GM19239 (cell line): ENCODE results near the gene MTMR2.
A peak's percentile ranks its signal among the peaks of the same experiment; 100 is the strongest.

Source experiments
- DNase-seq: peaks from one replicate; pipeline ENCODE4 v3.0.0; 2011; ENCODE audit warnings: low spot score; ENCODE audit not compliant: insufficient read length
- FAIRE-seq: peaks from 2 replicates; lab custom pipeline; 2011; peaks lifted over from hg19 to GRCh38; lab: Jason Lieb, UNC

The MTMR2 gene

DNA sequence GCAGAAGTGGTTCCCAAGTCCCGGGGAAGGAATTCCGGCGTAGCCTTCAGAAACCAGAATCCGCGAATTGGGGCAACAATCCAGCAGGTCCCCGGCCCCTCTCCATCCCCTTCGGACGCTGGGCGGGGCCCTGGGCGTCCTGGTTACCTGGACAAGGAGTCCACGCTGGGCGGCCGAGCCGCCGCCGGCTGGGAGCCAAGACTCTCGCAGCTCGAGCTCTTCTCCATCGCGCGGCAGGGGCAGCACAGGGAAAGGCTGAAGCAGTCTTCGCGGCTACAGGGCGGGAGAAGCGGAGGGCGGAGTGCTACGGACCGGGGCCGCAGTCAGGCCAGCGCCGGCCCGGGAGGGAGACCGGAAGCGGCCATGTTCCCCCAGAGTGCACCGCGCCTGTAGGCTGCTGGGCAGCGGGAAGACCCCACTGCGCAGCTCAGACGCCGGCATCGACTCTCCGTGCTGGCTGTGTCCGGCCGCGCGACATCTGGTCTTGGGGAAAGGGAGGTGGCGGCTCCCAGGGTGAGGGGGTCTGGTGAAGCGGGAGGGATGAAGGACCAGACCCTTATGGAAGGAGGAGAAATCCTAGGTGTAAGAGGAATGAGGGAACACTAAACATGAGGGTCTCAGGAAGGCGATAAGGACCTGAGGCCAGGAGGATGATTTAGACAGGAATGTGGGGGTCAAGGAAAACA lies at the start of gene MTMR2:
Gene MTMR2, minus strand, starts transcription at position 380 of the 686 bp plus-strand sequence. Its CDS starts 153 bp downstream, at position 227.
- DNase-seq (peak; percentile 66), FAIRE-seq (peak; percentile 92)

DNA sequence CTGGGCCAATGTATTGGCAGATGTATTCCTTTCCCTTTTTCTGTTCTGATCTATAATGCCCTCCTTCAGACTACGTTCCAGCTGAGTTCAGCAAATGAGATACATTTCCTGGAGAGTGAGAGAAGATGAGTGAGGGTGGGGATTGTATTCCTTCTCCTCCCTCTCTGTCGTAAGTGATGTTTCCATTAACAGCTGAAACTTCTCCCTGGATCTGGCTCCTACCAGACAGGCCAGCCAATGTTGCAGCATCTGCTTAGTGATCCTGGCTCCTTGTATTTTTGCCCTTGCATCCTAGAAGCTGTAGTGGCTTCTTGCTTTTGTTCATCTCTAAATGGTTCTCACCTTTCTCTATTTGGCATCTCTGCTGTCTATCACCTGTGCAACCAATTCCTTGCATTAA lies 48.2 kb upstream of the MTMR2 start:
- FAIRE-seq (no peak), DNase-seq (no peak)

GRCh38 chr11:95968585-95968984 lies 44.7 kb upstream of the MTMR2 start:
- FAIRE-seq: no peak

GRCh38 chr11:95964281-95964680 lies 40.4 kb upstream of the MTMR2 start:
- FAIRE-seq (no peak), DNase-seq (no peak)

More at GRCh38 chr11:95968585-95968984, 44.7 kb upstream of the MTMR2 start:
- no peak for DNase-seq

DNA sequence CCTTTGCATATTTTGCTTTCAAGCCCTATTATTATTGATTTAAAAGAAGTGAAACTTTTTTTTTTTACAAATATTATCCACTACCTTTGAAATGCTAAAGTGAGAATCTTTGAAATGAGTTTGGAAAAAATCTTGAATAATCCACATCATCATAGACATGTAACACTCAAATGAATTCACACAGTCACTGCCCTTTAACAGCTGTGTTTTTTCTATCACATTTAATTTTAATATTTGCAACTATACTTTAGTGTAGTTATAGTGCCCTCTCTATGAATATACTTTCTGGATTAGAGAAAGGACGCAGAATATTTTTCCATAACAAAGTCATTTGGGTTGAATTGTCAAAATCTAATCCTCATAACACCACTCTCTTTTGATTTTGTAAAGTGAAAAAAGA lies 37.9 kb upstream of the MTMR2 start:
- no peak for DNase-seq
- no peak for FAIRE-seq

- DNase-seq: no peak
- FAIRE-seq: no peak
Measured at GRCh38 chr11:95950905-95951304, 27.0 kb upstream of the MTMR2 start.

GRCh38 chr11:95948637-95949036 lies 24.7 kb upstream of the MTMR2 start:
- FAIRE-seq (no peak), DNase-seq (no peak)

GRCh38 chr11:95944623-95945022 lies 20.7 kb upstream of the MTMR2 start:
- DNase-seq (no peak), FAIRE-seq (no peak)

GRCh38 chr11:95943546-95943945 lies 19.6 kb upstream of the MTMR2 start:
- no peak for DNase-seq
- FAIRE-seq: no peak

DNA sequence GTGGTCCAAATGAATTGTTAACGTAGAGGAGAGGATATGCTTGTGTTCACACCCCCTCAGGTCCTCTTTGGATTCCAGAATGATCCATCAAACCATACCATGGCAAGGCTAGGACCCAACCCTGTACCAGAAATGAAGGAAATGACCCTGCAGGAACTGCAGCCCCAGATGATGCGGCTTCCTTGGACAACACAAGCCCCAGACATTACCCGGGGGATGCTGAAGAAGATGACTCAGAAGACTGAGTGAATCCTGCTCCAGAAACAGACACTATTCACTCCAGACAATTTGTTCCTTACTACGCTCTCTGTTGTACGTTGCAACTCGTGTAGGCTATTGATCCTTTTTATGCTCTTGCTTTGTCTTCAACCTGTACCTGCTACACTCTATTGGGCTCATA lies 15.2 kb upstream of the MTMR2 start:
- DNase-seq: no peak
- FAIRE-seq: no peak

- DNase-seq (no peak), FAIRE-seq (no peak)
Measured at GRCh38 chr11:95937358-95937757, 13.5 kb upstream of the MTMR2 start.

GRCh38 chr11:95933594-95933993 lies 9.7 kb upstream of the MTMR2 start:
- no peak for FAIRE-seq
- DNase-seq: no peak

- no peak for FAIRE-seq
Measured at GRCh38 chr11:95931916-95932315, 8.0 kb upstream of the MTMR2 start.

DNA sequence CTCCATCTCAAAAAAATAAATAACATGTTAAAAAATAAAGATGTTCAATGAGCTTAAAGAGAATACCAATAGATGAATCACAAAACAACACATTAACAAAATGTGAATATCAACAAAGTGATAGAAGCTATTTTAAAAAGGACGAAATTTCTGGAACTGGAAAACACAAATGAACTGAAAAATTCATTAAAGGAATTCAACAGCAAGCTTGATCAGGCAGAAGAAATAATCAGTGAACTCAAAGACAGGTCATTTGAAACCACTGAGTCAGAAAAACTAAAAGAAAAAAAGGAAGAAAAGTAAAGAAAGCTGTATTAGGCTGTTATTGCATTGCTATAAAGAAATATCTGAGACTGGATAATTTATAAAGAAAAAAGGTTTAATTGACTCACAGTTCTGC lies 7.0 kb upstream of the MTMR2 start:
- FAIRE-seq: no peak
- DNase-seq: no peak

More at GRCh38 chr11:95931916-95932315, 8.0 kb upstream of the MTMR2 start:
- no peak for DNase-seq

DNA sequence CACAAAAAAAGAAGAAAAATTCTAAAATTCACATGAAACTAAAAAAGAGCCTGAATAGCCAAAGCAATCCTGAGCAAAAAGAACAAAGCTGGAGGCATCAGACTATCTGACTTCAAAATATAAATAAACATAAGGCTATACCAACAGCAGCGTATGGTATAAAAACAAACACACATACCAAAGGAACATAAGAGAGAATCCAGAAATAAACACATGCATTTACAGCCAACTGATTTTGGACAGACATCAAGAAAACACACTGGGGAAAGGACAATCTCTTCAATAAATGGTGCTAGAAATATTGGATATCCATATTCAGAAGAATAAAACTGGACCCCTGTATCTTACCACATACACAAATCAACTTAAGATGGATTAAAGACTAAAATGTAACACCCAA lies 2.8 kb upstream of the MTMR2 start:
- DNase-seq: no peak
- no peak for FAIRE-seq

GRCh38 chr11:95925011-95925410 lies 1.1 kb upstream of the MTMR2 start:
- FAIRE-seq: no peak
- DNase-seq: no peak

GRCh38 chr11:95924414-95924760 lies 480 bp upstream of the MTMR2 start:
- DNase-seq (no peak), FAIRE-seq (no peak)

- no peak for DNase-seq
- no peak for FAIRE-seq
Measured at GRCh38 chr11:95923439-95923727, 524 bp downstream of the MTMR2 start.

DNA sequence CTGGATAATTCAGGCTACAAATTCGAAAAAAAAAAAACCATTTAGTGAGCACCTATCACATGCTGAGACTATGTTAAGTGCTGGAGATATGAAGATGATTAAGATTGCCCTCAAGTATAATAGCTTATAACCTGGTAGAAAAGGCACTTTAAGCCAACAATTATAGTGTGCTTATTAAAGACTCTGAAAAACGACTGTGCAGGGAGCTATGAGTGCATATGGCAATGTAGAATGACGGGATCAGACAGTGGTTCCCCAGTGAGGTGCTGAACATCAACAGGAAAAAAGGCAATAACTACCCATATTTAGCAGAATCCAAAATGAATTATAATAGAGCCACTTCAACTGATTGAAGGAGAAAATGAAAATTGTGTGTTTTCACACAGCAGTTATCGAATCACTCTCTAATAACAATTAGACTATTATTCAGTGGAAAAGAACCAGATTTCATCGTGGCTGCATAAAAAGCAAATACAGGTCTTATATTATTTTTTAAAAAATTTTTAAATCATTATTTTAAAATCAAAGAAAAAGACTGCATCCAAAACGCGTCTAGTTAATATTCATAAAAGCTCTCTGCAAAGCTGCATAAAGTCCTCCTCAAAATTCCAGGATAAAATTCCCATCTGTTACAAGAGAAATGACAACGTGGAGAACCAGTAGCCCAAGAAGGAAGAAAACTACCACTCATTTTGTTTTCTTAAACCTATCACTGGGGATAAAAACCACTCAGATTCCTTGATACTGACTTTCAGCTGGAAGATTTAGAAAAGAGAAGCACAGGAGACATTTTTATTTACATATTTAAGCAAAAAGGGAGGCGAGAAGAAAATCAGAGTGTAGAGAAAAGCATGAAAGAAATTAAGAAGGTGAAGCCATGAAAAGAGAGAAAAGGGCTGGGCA lies 1.1 kb downstream of the MTMR2 start:
- DNase-seq: no peak
- FAIRE-seq: no peak

GRCh38 chr11:95922099-95922498 lies 1.8 kb downstream of the MTMR2 start:
- DNase-seq (no peak), FAIRE-seq (no peak)

GRCh38 chr11:95920460-95921105 lies 3.3 kb downstream of the MTMR2 start:
- DNase-seq (no peak), FAIRE-seq (no peak)
